ENCODE results near the gene PHF20. TPM values are rescaled to one million over a fixed set of nuclear protein-coding genes. Genes with fewer than 3 reads are reported as not detected.

The PHF20 gene
- polyA plus RNA-seq, 4 donors = 37.6 to 42.8 (median 42.0) TPM

Other genes starting within 250 kb of the PHF20 start
- gene C20orf173, start 242.4 kb upstream of the PHF20 start, polyA plus RNA-seq (ENCODE audit: insufficient read length in 4 of 4) = not detected
- gene ERGIC3, start 229.9 kb upstream of the PHF20 start, polyA plus RNA-seq (ENCODE audit: insufficient read length in 4 of 4) = 100 to 1,000 TPM; 325 to 362 (median 334) TPM
- 1 to 10 TPM; 2.0 to 6.2 (median 2.5) TPM for gene SPAG4, start 156.2 kb upstream of the PHF20 start, polyA plus RNA-seq (ENCODE audit: insufficient read length in 4 of 4)
- 100 to 1,000 TPM; 162 to 187 (median 172) TPM for gene CPNE1, start 107.1 kb upstream of the PHF20 start, polyA plus RNA-seq (ENCODE audit: insufficient read length in 4 of 4)
- gene RBM12, start 107.1 kb upstream of the PHF20 start, polyA plus RNA-seq (ENCODE audit: insufficient read length in 4 of 4) = 100 to 1,000 TPM in 2 of 4 donors, 10 to 100 TPM in 2; 92.0 to 106 (median 101) TPM
- gene NFS1, start 72.7 kb upstream of the PHF20 start, polyA plus RNA-seq (ENCODE audit: insufficient read length in 4 of 4) = 10 to 100 TPM; 30.1 to 33.5 (median 31.7) TPM
- 100 to 1,000 TPM in 1 of 4 donors, 10 to 100 TPM in 3; 51.3 to 112 (median 65.2) TPM for gene ROMO1, start 72.6 kb upstream of the PHF20 start, polyA plus RNA-seq (ENCODE audit: insufficient read length in 4 of 4)
- gene RBM39, start 29.8 kb upstream of the PHF20 start, polyA plus RNA-seq (ENCODE audit: insufficient read length in 4 of 4) = 100 to 1,000 TPM; 497 to 603 (median 575) TPM
- 10 to 100 TPM; 26.2 to 73.7 (median 33.0) TPM for gene SCAND1, start 182.5 kb downstream of the PHF20 start, polyA plus RNA-seq (ENCODE audit: insufficient read length in 4 of 4)
- 1 to 10 TPM in 1 of 4 donors, under 1 TPM in 3; 0.46 to 1.8 (median 0.70) TPM for gene CNBD2, start 196.6 kb downstream of the PHF20 start, polyA plus RNA-seq (ENCODE audit: insufficient read length in 4 of 4)

All from right renal pelvis (tissue), 4 donors.